GM19328 (cell line): Measurements from ENCODE around the gene HCRTR1.

ENCODE experiments used
- ATAC-seq: cut with Tn5 transposase; IDR thresholded peaks from one replicate; pipeline ENCODE4 v1.9.1; 2021; ENCODE audit warnings: mild to moderate bottlenecking, moderate library complexity; ENCODE audit not compliant: unreplicated experiment

HCRTR1 gene

DNA sequence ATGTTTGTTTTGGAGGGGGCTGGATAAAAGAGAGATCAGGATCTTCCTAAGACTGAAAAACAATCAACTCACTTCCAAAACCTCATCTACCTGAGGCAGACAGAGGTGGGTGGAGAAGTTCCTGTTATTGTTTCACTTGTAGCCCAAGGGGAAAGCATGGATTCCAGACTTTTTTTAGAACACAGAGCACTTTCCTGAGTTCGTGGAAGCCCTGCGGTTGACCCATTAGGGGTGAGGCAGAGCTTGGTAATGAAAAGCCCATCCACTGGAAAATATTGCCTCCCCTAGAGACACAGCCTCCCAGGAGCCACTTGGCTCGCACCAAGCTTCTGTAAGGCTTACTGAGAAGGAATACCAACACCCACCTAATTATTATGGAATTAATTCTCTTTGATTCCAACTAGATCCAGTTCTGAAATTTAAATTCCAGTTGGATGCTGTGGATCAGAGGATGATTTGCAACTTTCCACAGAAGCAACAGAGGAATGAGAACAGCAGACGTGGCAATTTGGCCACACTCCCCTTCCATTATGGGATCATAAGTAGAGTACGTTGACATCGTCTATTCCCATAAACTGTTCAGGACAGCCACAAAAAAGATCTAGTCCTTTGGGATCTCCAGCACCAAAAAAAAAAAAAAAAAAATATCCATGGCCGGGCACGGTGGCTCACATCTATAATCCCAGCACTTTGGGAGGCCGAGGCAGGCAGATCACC, 31.3 kb downstream of the HCRTR1 start:
- ATAC-seq = no peak

GRCh38 chr1:31650161-31651088, 32.9 kb downstream of the HCRTR1 start:
- ATAC-seq = no peak

DNA sequence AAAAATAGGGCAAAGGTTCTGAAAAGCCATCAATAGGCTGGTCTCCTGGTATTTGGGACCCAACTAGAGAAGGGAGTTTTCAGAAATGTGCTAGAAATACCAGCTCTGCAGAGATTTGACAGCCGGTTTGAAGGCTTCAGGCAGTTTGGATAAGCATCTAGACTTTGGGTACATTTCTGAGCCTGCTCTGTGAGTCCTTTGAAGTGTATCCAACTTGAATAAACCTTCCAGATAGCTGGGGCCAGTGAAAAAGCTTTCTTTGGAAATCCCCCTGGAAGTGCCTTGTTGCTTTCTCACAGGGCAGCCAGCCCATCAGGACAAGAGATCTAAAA, 33.6 kb downstream of the HCRTR1 start:
- ATAC-seq = no peak

DNA sequence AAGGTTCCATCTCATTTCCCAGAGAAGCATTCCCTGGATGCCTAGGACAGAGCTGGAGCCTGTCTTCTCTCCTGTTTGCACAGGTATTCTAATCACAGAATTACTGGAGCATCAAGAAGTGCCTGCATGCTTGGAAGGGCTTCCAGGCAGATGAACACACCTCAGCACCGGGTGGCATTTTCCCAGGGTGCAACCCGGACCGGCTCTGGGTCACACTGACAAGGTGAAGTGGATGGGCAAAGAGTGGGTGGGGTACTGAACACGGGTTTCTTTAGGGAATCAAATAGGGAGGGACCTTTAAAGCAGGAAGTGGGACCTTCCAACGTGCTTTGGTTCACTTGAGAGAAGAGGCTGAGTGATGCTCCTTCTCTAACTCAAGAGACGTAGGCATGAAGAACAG, 34.3 kb downstream of the HCRTR1 start:
- ATAC-seq = no peak

DNA sequence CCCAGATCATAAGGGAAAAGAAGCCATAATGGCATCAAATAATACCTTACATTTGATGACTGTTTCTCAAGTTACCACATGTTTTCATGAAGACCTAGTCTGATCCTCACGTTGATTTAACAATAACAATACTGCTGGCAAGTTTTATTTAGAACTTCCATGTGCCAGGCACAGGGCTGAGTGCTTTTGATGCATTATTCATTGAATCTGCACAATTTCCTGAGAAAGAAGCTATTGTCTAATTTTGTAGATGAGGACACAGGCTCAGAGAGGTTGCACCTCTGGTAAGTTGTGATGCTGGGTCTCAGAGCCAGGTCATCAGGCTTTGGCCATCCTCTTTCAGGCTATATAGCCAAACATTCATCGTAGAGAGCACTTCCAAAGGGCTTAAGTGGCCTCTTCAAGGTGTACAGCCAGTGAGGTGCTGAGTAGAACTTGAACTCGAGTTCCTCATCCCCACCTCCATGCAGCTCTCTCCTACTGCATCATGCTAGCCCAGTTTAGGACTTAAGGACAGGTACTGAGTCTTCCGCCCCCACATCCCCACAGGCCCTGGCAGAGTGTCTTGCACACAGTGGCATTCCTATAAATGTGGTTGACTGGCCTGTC, 35.5 kb downstream of the HCRTR1 start:
- no peak for ATAC-seq

DNA sequence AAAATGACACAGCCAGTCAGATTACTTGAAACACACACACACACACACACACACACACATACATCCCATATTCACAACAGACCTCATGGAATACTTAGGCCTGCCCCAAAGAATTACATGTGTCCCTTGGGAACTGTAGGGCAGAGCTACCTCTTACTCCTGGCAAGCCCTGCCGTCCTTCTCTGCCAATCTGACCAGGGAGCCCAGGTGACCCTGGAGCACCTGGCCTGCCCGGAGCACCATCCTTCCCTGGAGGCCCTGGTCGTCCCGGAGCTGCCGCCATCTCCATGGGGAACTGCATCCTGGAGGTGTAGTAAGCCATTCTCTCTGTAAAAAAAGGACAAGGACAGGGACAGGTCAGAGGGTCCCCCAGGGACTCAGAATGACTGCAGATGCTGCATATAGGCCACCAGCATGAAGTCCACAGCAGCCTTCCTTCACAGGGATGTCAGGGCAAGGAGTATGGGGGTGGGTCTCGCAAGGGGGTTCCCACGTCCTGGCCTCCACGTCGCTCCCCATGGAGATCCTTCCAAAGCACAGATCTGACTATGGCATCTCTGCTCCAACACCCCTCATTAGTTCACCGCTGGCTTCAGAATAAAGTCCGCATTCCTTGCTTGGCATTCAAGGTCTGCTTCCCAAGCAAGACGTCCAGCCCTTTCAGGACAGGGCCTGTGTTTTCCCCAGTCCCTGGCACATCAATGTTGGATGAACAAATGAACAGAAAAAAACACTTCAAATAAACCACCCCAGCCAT, 36.4 kb downstream of the HCRTR1 start:
- ATAC-seq = no peak

DNA sequence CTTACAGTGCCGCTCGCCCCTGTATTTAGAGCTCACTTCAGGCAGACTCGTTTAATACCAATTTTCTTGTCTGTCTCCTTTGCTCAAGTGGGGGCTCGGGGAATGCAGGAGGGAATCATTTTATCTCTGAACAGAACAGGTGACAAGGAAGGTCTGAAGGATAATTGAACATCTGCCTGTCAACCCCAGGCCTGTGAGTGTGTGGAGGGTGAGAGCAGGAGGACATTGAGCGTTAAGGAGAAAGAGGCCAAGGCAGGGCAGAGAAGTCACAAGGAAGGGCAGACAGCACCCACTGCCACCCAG, 36.9 kb downstream of the HCRTR1 start:
- ATAC-seq = no peak

- ATAC-seq = no peak
Observed at GRCh38 chr1:31655104-31655503, 37.6 kb downstream of the HCRTR1 start.

DNA sequence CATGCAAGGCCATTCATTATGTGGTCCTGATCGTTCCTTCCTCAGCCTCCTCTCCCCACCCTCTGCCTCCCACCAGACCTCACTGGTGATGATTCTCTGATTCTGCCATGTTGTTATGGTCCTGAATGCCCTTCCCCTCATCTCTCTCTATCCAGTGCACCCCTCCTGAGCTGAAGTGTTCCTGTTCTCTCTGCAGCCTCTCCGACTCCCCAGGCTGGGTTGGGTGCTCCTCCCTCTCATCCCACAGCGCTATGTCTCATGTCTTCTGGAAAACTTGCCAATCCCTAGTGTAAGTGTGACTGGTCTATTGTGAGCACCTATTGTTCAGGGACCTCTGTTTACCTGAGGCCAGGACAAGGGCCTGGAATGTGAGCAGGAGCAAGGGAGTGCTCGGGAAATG, 38.3 kb downstream of the HCRTR1 start:
- ATAC-seq = no peak

DNA sequence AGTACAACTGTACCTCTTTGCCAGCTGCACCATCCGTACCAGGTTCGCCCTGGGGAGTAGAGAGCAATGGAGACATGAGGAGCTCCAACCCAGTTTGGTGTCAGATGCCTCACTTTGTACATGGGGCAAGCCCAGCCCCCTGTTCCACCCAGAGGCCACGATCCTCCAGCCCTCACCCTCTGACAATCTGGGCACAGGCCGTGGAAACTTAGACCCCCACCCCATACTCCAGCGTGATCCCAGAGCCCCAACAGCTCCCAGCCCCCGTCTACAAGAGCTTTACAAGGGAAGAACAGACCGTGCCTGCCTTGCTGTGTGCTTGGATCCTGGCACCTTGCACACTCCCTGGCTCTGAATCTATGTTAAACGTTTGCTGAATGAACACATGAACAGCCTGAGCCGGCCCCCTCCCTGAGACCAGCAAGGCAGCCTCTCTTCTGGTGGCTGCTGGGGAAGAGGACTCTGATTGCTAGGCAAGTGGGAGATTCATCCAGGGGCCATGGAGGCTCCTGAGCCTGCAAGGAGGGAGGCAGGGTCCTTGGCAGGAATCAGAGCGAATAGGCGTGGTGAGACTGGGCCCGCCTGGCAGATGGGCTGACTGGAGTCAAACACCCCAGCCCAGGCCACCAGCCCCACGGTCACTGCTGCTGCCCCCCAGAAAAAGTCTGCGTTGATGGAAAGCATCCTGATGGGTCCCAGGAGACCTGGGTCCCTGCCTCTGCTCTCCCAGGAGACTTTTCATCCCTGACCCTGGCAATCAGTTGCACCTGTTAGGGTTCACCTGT, 39.7 kb downstream of the HCRTR1 start:
- no peak for ATAC-seq

DNA sequence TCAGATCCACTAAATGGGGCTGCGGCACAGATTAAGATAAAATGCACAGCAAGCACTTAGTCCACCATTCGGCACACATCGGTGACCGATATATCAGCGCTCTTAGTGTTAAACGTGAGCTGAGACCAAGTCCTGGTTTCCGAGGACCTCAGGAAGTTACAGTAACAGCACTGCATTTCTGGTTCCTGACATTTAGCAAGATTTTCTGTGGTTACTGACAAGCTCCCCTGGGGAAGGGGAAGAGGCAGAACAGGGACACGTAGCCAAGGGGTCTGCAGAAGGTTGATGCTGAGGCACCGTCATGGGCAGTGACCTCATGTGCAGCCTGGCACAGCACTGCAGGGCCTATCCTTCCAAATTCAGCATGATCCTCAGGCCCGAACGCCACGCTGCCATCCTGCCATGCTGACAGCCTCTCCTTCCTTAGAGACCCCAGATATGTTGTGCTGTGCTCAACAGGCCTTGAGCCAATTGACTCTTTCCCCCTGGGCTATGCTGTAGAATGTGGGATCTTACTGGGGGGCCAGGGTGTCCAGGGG, 40.6 kb downstream of the HCRTR1 start:
- no peak for ATAC-seq

DNA sequence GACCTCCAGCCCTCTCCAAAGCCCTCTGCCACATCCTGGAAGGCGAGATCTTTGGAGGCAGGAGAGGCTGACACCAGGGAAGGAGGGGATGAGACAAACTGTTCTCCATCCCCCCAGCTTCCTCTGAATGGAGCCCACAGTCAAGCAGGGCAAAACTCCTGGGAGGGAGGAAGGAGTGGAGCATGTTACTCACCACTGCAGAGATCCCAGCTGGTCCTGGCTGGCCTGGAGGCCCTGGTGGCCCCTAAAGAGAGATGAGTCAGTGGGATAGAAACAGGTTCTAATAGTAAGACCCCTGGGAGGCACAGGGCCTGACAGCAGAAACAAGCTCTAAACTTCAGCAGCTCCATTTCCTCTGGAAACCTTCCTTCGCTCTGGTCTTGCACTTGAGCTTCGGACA, 41.2 kb downstream of the HCRTR1 start:
- no peak for ATAC-seq

DNA sequence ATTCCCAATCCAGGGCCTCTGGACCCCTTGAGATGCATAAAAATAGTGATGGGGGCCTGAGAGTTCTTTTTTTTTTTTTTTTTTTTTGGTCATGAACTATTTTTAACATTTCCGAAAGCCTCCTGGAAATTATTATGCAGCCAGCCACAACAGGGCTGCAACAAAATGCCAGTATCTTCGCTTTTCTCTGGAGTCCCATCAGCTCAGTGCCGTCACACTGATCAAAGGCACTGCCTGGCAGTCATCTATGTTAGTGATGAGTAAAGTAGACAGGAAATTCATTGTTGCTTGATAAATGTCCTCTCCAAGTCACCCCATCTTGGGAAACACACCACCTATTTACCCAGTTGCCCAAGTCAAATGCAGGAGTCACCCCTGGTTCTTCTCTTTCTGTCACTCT, 42.4 kb downstream of the HCRTR1 start:
- ATAC-seq = no peak

DNA sequence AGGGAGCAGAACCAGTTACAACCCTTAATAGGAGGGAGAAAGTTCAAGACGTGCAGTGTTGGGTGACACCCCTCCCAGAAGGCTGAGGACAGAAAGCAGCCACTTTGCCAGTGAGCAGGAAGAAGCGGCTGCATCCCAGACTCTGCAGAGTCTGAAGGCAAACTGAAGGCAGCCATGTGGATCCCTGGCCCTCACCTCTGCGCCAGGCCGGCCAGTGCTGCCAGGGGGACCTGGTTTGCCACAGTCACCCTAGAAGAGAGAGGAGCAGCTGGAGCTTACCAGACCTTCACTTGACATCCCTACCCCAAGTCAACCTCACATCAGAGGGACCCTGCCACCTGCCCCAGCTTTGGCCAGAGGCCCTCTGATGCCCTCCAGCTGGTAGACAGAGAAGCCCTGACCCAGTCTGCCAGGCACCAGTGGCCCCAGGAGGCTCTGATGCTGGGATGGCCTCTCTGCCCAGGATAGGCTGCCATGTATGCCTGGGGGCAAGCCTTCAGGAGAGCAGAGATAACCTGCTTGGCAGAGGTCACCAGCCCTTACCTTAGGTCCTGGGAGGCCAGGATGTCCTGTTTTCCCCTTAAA, 43.5 kb downstream of the HCRTR1 start:
- ATAC-seq = no peak

- ATAC-seq = no peak
Observed at GRCh38 chr1:31661856-31662255, 44.4 kb downstream of the HCRTR1 start.

GRCh38 chr1:31662463-31662862, 45.0 kb downstream of the HCRTR1 start:
- ATAC-seq = no peak

DNA sequence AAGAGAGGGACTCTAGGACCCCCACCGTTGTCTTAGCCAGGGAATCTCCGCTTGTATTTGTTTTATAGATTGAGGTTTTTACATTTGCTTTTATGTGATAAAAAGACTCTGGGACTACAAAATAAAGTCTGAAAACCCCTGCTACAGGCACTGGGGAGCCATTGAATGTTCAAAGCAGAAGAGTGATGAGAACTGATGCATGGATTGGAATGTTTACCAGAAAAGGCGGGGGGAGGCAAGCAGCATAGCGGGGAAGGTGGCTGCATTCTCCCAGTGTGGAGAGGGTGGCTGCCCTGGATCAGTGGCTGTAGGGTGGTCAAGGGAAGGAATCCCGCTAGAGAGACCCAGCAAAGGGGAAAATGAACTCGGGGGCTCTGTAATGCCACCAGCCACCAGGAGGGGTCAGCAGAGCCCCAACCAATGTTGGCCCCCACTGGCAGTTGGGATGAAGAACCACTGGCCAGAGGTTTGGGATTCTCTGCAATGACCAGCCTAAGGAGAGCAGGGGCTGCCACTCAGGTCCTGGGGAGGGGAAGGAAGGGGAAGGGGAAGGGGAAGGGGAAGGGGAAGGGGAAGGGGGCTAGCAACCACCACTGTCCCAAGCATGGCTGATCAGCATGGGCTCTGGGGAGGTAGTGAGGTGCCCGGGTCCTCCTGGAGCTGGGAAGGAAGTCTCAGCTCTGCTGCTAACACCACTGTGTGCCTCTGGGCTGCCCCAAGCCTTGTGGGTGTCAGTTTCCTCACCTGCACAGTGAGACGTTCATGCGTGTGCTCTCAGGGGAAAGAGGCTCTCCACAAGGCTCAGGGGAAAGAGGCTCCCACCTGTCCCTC, 46.3 kb downstream of the HCRTR1 start:
- ATAC-seq = no peak

DNA sequence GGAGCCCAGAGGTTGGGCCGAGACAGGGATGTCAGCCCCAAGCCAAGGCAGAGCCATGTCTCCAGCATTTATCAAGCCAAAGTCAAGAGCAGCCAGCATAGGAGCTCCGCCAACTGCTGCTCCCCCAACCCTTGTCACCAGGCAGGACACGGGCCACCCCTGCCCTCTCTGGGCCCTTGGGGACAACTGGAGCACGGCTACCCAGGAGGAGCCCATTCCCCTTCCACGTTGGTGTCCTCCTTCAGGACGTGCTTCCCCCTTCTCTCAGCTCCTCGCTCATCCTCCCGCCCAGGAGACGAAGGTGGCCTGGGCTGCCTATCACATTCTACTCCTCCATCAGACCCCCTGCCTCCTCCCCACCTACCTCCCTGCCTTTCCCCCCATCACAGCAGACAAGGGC, 47.0 kb downstream of the HCRTR1 start:
- ATAC-seq = no peak

DNA sequence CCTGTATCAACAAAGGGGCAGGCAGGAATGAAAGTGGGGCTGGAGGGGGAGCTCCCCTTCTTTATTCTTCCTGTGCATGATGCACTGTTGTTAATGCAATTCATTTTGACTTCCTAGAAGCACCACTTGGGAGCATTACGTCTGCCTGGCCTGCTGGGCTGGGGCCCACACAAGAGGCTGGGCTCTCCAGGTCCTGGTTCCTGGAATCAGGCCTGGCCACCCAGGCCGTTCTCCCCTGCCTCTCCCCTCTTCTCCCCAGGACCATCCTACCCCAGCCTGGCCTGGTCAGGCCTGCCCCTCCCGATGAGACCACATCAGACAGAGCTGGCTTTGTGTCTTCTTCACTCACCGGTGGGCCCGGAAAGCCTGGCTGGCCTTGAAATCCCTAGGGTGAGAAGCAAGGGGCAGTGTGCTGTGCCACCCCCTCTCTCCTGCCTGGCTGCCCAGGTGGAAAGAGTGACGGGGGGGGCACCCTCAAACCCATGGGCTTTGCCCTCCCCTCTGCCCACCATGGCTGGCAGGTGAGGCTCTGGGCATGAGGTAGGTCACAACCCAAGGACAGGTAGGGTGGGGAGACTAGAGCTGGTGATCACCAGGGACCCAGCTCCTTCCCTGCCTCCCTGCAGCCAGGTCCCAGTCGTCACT, 47.9 kb downstream of the HCRTR1 start:
- ATAC-seq = no peak
